ENCODE data around the gene DGKZ.

Gene DGKZ

DNA sequence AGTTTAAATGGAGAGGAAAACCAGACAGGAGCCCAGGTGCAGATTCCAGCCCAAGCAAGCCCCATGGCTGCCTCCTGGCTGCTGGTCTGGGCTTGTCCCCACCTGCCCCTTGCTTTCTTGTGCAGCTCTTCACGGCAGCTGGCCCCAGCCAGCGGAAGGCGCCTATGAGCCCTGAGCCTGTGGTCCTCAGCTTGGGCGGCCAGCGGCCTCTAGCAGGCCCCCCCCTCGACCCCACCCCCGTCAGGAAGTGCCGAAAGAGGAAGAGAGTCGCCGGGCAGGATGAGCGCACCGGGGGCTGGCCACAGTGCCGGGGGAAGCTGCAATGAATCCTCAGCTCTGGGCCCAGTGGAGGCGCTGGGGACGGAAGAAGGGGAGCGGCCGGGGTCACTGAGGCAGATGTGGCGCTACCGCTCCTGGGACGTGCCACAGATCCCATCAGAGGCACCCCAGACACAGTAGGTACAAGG, 2.1 kb upstream of the DGKZ start:
- H3K27me3 ChIP-seq (ENCODE audit: low read depth) = no peaks in the 10 kb centered on the region
- in situ Hi-C loops (cut with MboI; ENCODE audit: low sequenced_read_pairs) = no loop called here
- no peaks in the 10 kb centered on the region for H3K36me3 ChIP-seq (replicated peaks)
- no peaks in the 10 kb centered on the region for H3K9me3 ChIP-seq
- no peak overlapping the region for H3K4me3 ChIP-seq
- H3K4me1 ChIP-seq = peaks cover 4% of the 10 kb centered on the region; the same call in 1 of the 2 replicates
- DNase-seq (ENCODE audit: low spot score in 2 of 2) = no peak

DNA sequence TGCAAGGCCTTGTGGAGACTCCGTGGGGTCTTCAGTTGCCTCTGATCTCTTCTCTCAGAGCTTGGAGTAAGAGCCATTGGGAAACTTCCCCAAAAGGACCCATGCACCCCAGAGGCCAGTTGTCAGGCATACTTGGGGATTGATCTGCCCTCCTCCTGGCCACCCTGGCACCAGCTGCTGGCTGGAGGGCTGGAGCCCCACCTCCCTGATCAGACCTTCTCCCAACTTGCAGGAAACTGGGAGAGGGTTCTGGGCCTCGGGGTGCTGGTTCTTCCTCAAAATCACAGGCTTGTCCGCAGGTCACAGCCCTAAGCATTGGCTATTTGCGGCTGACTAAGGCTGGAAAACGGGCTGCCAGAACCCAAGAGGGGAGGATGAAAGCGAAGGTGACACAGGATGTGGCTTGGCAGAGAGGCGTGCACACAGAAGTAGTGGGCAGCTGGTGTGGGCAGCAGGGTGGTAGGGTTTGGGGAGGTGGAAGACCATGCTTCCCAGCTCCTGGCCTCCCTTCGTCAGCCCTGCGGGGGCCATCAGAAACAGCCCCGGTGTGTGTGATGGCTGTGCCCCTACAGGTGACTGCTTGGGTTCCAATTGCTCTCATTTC, 1.3 kb upstream of the DGKZ start:
- Histone ChIP-seq H3K9me3 (no peaks in the 10 kb centered on the region), H3K4me1 (peaks cover 4% of the 10 kb centered on the region; the same call in 1 of the 2 replicates), H3K36me3 (replicated peaks) (no peaks in the 10 kb centered on the region), H3K4me3 (no peak overlapping the region), H3K27me3 (ENCODE audit: low read depth) (no peaks in the 10 kb centered on the region)
- in situ Hi-C loops (cut with MboI; ENCODE audit: low sequenced_read_pairs) = no loop called here
- no peak for DNase-seq (ENCODE audit: low spot score in 2 of 2)

DNA sequence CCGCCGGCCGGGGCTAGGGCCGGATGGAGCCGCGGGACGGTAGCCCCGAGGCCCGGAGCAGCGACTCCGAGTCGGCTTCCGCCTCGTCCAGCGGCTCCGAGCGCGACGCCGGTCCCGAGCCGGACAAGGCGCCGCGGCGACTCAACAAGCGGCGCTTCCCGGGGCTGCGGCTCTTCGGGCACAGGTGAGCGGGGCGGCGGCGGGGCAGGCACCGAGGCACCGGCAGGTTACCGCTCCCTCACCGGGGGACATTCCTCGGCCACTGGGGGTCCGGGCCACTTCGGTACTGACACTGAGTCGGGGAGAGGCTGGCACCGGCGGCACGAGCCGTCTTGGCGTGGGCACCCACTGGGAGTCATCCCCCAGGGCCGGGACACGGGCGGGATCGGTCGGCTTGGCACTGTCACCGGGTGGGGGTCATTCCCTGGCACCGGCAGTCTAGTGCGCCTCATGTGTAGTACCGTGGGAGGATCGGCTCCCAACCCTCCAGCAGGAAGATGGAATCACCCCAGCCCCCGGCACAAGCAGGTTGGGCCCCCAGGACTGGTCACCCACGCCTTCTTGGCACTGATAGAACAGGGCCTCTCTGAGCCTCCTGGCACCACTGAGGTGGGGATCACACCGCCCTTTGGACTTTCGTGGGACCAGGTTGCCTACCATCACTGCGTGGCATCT, 511 bp downstream of the DGKZ start:
- in situ Hi-C loops (cut with MboI; ENCODE audit: low sequenced_read_pairs) = no loop called here
- Histone ChIP-seq H3K27me3 (ENCODE audit: low read depth) (no peaks in the 10 kb centered on the region), H3K4me3 (peak overlapping the region; percentile 86), H3K9me3 (no peaks in the 10 kb centered on the region), H3K4me1 (peaks cover 4% of the 10 kb centered on the region; the same call in 1 of the 2 replicates), H3K36me3 (replicated peaks) (no peaks in the 10 kb centered on the region)
- peak in 1 of 2 experiments; percentile 30 for DNase-seq (ENCODE audit: low spot score in 2 of 2)

DNA sequence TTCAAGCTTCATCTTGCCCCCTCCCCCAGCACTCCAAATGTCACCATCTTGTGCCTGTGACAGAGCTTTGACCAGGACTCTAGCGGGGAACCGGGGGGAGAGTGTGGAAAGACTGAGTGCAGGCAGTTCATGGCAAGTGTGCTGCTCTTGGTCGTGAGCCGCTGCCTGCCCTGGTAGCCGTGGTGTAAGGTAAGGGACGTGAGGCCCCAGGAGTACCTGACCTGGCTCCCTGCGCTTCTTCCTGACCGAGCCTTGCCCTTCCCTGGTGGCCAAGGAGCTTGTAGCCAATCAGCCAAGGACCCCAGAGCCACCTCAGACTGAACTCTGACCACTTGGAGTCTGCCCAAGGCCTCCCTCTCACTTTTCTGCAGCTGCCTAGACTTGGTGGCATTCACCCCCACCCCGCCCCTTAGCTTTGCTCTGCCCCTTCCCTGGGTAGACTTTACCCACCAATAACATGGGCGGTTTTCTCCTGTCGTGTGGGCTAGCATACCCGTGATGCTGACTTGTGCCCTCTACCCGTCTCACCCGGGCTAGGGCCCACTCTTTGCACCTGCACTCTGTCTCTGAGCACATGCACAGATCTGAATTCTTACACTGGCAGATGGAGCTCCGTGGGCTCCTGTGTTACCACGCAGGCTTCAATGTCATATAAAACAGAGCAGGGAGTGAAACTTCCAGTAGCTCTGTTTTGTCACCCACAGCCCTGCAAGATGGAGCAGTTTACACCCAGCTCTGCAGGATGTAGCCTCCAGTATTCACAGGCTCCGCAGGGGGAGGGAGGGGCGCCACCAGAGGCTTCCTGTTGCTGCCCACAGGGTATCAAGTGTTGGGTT, 1.5 kb downstream of the DGKZ start:
- H3K4me1 ChIP-seq = peaks cover 4% of the 10 kb centered on the region; the same call in 1 of the 2 replicates
- H3K4me3 ChIP-seq = peak overlapping the region; percentile 86
- no peaks in the 10 kb centered on the region for H3K9me3 ChIP-seq
- in situ Hi-C loops (cut with MboI; ENCODE audit: low sequenced_read_pairs) = no loop called here
- H3K27me3 ChIP-seq (ENCODE audit: low read depth) = no peaks in the 10 kb centered on the region
- peak in 1 of 2 experiments; percentile 29 for DNase-seq (ENCODE audit: low spot score in 2 of 2)
- no peaks in the 10 kb centered on the region for H3K36me3 ChIP-seq (replicated peaks)

DNA sequence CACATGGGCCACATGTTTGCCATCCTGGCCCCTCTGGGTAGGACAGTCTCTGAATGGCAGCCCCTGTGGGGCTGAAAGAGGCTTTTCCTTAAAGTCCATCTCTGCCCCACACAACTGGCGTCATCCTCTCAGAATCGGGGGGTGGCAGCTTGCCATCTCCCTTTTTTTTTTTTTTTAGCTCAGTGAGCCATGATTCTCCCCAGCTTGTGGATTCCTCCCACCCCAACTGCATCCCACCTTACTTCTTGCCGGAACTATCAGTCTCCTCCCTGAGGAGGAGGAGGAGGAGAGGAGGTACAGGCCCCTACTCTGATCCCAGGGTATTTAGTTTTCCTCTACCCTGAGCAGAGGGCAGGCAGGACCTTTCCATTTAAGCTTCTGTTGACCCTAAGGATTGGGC, 3.4 kb downstream of the DGKZ start:
- in situ Hi-C loops (cut with MboI; ENCODE audit: low sequenced_read_pairs) = no loop called here
- Histone ChIP-seq H3K27me3 (ENCODE audit: low read depth) (no peaks in the 10 kb centered on the region), H3K36me3 (replicated peaks) (no peaks in the 10 kb centered on the region), H3K4me3 (no peak overlapping the region), H3K9me3 (no peaks in the 10 kb centered on the region), H3K4me1 (peaks cover 4% of the 10 kb centered on the region; the same call in 1 of the 2 replicates)
- DNase-seq (ENCODE audit: low spot score in 2 of 2) = no peak

DNA sequence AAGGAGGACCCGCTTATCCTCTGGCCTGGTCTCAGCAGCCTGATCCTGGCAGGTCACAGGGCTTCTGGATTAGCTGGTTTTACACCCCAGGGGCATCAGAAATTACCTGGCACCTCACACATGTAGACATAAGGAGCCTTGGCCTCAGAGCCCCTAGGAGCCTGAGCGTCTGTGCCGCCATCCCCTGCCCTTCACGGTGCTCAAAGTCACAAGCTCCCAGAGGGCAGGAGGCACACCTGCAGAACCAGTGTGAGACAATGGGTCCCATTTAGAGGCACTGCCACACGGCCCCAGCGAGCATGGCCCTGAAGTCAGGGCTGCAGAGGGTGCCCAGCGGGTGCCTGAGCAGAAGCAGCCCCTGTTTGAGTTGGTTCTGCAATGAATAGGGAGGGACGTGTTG, 3.9 kb downstream of the DGKZ start:
- in situ Hi-C loops (cut with MboI; ENCODE audit: low sequenced_read_pairs) = no loop called here
- Histone ChIP-seq H3K4me3 (no peak overlapping the region), H3K27me3 (ENCODE audit: low read depth) (no peaks in the 10 kb centered on the region), H3K9me3 (no peaks in the 10 kb centered on the region), H3K36me3 (replicated peaks) (no peaks in the 10 kb centered on the region), H3K4me1 (peaks cover 4% of the 10 kb centered on the region; the same call in 1 of the 2 replicates)
- DNase-seq (ENCODE audit: low spot score in 2 of 2) = no peak

DNA sequence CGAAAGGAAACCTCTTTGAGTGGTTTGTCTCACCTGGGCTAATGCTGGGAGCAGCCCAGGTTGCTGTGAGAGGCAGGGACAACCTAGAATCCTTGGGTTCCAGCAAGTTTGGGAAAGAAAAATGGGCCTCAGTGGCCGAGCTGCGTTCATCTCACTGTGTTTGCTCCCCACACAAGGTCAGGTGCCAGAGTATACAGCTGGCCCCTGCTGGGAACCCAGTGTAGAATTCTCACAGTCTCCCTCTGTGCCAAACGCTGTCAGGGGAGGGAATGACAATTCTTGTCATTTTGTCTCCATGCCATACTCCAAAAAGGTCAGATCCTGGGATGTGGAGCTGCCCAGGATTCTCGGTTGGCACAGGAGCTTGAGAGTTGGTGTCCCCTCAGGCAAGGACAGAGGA, 4.3 kb downstream of the DGKZ start:
- no peak overlapping the region for H3K4me3 ChIP-seq
- no peak for DNase-seq (ENCODE audit: low spot score in 2 of 2)
- no peaks in the 10 kb centered on the region for H3K27me3 ChIP-seq (ENCODE audit: low read depth)
- H3K36me3 ChIP-seq (replicated peaks) = peaks cover 1% of the 10 kb centered on the region; the same call in 1 of the 2 replicates
- H3K4me1 ChIP-seq = peaks cover 4% of the 10 kb centered on the region; the same call in 1 of the 2 replicates
- H3K9me3 ChIP-seq = no peaks in the 10 kb centered on the region
- in situ Hi-C loops (cut with MboI; ENCODE audit: low sequenced_read_pairs) = no loop called here

DNA sequence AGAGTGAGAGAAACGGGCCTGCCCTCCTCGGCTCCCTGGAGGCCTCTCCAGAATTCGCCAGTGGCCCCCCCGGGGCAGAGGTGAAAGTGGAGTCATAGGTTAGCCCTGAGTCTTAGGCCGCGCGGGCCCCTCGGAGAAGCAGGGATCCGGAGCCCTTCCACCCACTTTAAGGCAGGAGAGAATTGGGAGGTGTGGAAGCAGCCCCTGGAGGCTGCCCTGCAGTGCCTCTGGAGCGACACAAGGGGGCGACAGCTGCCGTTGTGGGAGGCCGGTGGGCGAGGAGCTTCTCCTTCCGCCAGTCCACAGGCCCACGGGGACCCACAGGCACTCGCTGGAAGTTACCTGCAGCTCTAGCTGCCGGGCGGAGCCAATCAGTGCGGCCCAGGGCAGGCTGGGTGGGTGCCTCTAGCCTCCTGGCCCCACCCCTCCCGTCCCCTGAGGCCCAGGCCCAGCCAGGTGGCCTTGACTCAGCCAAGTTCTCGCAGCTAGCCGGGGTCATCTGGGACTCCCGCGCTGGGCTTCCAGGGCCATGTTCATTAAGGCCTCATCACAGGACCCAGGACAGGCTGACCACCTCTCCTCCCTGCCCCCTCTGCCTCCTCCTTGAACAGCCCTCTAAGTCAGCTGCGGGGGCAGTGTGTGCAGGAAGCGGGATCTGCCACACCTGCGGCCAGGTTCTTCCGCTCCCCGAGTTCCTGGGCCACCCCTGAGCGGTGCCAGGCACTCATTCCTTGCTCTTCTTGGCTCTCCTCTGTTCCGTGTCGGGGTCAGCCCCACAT, 5.0 kb downstream of the DGKZ start:
- Histone ChIP-seq H3K4me1 (no peaks in the 10 kb centered on the region), H3K27me3 (ENCODE audit: low read depth) (no peaks in the 10 kb centered on the region), H3K36me3 (replicated peaks) (peaks cover 3% of the 10 kb centered on the region; the same call in 1 of the 2 replicates), H3K9me3 (no peaks in the 10 kb centered on the region), H3K4me3 (peak overlapping the region; percentile 15)
- in situ Hi-C loops (cut with MboI; ENCODE audit: low sequenced_read_pairs) = no loop called here
- DNase-seq (ENCODE audit: low spot score in 2 of 2) = peak; percentile 38 to 76

DNA sequence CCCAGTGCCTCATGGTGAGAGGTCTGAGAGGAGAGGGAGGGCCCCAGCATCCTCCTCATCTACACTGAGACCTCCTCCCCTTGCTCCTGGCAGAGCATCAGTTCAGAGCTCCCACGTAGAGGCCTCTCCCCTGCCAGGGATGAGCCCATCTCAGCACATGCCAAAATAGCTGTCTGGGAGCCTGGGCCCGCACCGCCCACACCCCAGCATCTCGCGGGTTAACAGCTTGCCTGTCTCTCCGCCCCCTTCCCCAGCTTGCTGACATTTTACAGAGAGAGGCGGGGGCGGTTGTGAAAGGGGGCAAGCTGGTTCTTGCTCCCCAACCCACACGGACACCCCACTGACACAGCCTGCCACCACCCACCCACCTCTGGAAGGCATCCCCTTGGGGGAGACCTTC, 6.4 kb downstream of the DGKZ start:
- Histone ChIP-seq H3K27me3 (ENCODE audit: low read depth) (no peaks in the 10 kb centered on the region), H3K9me3 (no peaks in the 10 kb centered on the region), H3K4me1 (no peaks in the 10 kb centered on the region), H3K4me3 (no peak overlapping the region), H3K36me3 (replicated peaks) (peaks cover 3% of the 10 kb centered on the region; the same call in 1 of the 2 replicates)
- in situ Hi-C loops (cut with MboI; ENCODE audit: low sequenced_read_pairs) = no loop called here
- DNase-seq (ENCODE audit: low spot score in 2 of 2) = no peak

DNA sequence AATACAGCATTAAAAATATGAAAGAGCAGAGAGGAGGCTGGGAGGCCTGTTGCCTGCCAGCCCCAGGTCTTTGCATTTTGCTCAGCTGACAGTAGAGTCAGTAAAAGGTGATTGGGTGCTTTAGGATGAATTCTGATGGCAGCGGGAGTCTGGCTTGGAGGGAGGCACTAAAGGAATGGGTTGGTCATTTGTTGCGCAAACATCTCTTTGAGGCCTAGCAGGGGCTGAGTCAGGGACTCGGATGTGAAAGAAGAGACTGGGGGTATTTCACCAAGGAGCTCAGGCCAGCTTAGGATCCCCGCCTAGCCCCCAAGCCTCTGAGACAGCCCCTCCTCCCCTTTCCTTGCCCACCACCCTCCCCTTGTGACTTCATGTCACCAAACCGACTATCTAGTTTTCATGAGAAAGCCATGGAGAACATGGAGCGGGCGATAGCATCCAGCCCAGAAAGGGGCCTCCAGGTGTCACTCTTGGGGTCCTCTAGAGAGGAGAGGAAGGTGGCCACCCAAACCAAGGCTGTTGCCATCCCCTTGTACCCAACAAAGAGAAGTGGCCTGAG, 9.7 kb downstream of the DGKZ start:
- DNase-seq (ENCODE audit: low spot score in 2 of 2) = no peak
- no peak overlapping the region for H3K4me3 ChIP-seq
- peaks cover 3% of the 10 kb centered on the region; the same call in 1 of the 2 replicates for H3K36me3 ChIP-seq (replicated peaks)
- H3K27me3 ChIP-seq (ENCODE audit: low read depth) = no peaks in the 10 kb centered on the region
- no peaks in the 10 kb centered on the region for H3K9me3 ChIP-seq
- in situ Hi-C loops (cut with MboI; ENCODE audit: low sequenced_read_pairs) = no loop called here
- H3K4me1 ChIP-seq = no peaks in the 10 kb centered on the region

DNA sequence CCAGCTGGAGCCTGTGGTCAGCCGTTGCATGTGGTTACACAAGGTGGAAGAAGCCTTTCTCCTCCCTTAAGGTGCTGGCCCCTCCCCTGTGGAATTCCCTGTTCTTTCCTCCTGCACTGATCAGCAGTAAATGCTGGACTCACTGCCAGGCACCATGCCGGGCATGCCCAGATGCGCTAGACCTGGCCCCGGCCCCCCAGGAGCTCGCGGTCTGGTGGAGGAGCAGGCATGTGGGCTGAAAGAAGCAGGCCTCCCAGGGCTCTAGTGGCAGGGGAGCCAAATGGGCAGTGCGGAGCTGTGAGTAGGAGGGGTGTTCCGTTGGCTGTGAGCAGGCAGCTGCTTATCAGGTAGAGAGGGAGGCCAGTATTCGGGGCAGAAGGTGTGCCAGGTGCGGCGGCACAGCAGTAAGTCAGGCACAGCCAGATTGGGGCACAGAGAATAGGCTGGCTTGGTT, 10.2 kb downstream of the DGKZ start:
- H3K9me3 ChIP-seq = no peaks in the 10 kb centered on the region
- in situ Hi-C loops (cut with MboI; ENCODE audit: low sequenced_read_pairs) = no loop called here
- no peak overlapping the region for H3K4me3 ChIP-seq
- H3K36me3 ChIP-seq (replicated peaks) = peaks cover 5% of the 10 kb centered on the region; the same call in 1 of the 2 replicates
- H3K27me3 ChIP-seq (ENCODE audit: low read depth) = no peaks in the 10 kb centered on the region
- DNase-seq (ENCODE audit: low spot score in 2 of 2) = no peak
- H3K4me1 ChIP-seq = no peaks in the 10 kb centered on the region

DNA sequence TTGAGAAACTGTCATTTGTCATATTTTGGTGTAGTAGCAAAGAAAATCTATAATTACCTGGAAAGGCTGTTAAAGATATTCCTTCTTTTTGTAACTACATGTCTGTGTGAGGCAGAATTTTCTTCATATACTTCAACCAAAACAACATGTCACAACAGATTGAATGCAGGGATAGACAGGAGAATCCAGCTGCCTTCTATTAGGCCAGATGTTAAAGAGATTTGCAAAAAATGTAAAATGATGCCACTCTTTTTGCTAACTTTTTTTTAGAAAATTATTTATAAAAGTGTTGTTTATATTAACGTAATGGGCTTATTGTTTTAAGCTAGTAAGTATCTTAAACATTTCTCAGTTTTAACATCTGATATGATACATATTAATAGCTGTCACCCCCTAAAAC, 12.7 kb downstream of the DGKZ start:
- Histone ChIP-seq H3K36me3 (replicated peaks) (peaks cover 5% of the 10 kb centered on the region; the same call in 1 of the 2 replicates), H3K9me3 (no peaks in the 10 kb centered on the region), H3K27me3 (ENCODE audit: low read depth) (no peaks in the 10 kb centered on the region), H3K4me3 (no peak overlapping the region), H3K4me1 (no peaks in the 10 kb centered on the region)
- no peak for DNase-seq (ENCODE audit: low spot score in 2 of 2)
- in situ Hi-C loops (cut with MboI; ENCODE audit: low sequenced_read_pairs) = no loop called here

DNA sequence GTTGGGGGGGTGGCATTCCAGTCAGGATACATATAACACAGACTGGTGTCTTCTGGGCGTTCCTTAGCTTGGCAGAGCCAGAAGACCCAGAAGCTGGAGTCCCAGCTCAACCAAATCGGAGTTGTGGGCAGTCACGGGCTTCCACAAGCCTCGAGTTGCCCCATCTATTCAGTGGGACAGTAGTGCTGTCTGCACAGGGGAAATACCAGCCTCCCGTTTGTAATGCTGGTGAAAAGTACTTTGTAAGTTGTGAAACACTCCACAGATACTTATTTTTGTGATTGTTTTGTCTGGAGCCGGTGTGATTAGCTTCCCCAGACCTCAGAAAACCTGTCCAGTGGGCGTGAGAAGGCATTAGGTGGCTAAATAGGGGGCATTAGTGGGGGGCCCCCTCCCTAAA, 13.6 kb downstream of the DGKZ start:
- Histone ChIP-seq H3K36me3 (replicated peaks) (peaks cover 5% of the 10 kb centered on the region; the same call in 1 of the 2 replicates), H3K27me3 (ENCODE audit: low read depth) (no peaks in the 10 kb centered on the region), H3K4me1 (no peaks in the 10 kb centered on the region), H3K4me3 (no peak overlapping the region), H3K9me3 (no peaks in the 10 kb centered on the region)
- DNase-seq (ENCODE audit: low spot score in 2 of 2) = no peak
- in situ Hi-C loops (cut with MboI; ENCODE audit: low sequenced_read_pairs) = no loop called here
